GM06990 (cell line): Measurements from ENCODE around the gene IGFBP4.

Source experiments
- DNase-seq: peaks from one replicate; pipeline ENCODE4 v3.0.0-alpha.2; 2011; ENCODE audit not compliant: insufficient read length; ENCODE audit errors: extremely low read depth
- H3K27me3 ChIP-seq: replicated peaks from 2 replicates; pipeline ENCODE4 v1.6.0; 2011; ENCODE audit warnings: low read length; ENCODE audit not compliant: control insufficient read depth, insufficient read depth
- H3K36me3 ChIP-seq: 2 replicates; pipeline ENCODE4 v1.5.1; 2011; ENCODE audit warnings: low read length; ENCODE audit not compliant: control insufficient read depth, insufficient read depth
- H3K4me3 ChIP-seq: replicated peaks from 2 replicates; pipeline ENCODE4 v1.5.1; 2011; ENCODE audit warnings: low read depth, mild to moderate bottlenecking, control low read depth, low read length
- CTCF ChIP-seq: IDR thresholded peaks from 2 replicates; pipeline ENCODE4 v1.5.1; 2011; ENCODE audit warnings: low read length, control low read depth, mild to moderate bottlenecking, inconsistent platforms; ENCODE audit not compliant: insufficient read depth, poor library complexity, severe bottlenecking

Gene IGFBP4

GRCh38 chr17:40453881-40454612, 10.8 kb downstream of the IGFBP4 start:
- Histone ChIP-seq H3K36me3 (no peaks in the 10 kb centered on the region), H3K27me3 (no peaks in the 10 kb centered on the region; the same call in 1 of the 2 replicates), H3K4me3 (no peak overlapping the region)
- TF ChIP-seq CTCF = no peak
- DNase-seq = no peak

- Histone ChIP-seq H3K36me3 (no peaks in the 10 kb centered on the region), H3K4me3 (no peak overlapping the region), H3K27me3 (no peaks in the 10 kb centered on the region; the same call in 1 of the 2 replicates)
- DNase-seq = no peak
- no peak for TF ChIP-seq CTCF
Observed at GRCh38 chr17:40454613-40454995, 11.4 kb downstream of the IGFBP4 start.

GRCh38 chr17:40456396-40456951, 13.2 kb downstream of the IGFBP4 start:
- TF ChIP-seq CTCF = no peak
- Histone ChIP-seq H3K4me3 (no peak overlapping the region), H3K36me3 (no peaks in the 10 kb centered on the region), H3K27me3 (no peaks in the 10 kb centered on the region; the same call in 1 of the 2 replicates)
- DNase-seq = no peak

GRCh38 chr17:40457369-40457768, 14.1 kb downstream of the IGFBP4 start:
- H3K4me3 ChIP-seq = no peak overlapping the region
- no peaks in the 10 kb centered on the region for H3K36me3 ChIP-seq
- TF ChIP-seq CTCF = no peak
- no peak for DNase-seq
- no peaks in the 10 kb centered on the region; the same call in none of the 2 replicates for H3K27me3 ChIP-seq

- H3K36me3 ChIP-seq = no peaks in the 10 kb centered on the region
- no peak for DNase-seq
- H3K4me3 ChIP-seq = no peak overlapping the region
- H3K27me3 ChIP-seq = no peaks in the 10 kb centered on the region; the same call in none of the 2 replicates
- TF ChIP-seq CTCF = no peak
Observed at GRCh38 chr17:40457964-40458791, 14.9 kb downstream of the IGFBP4 start.
